Testis (tissue), 2 donors: ENCODE data around the gene KBTBD6.

ENCODE experiments used
- POLR2A ChIP-seq: fragments of 450-650 bp; IDR thresholded peaks from one replicate; pipeline ENCODE4 v1.6.1; 2017; ENCODE audit warnings: antibody characterized with exemption, mild to moderate bottlenecking, moderate library complexity
- TF ChIP-seq, protein P1 (sequence below), 3 experiments: fragments of 450-650 bp in 2 of 3; fragments of 200-600 bp in 1 of 3; sonication (generic) in 1 of 3; IDR thresholded peaks; one replicate each; pipeline ENCODE4 v1.5.1; 2016 to 2019; ENCODE audit warnings: antibody characterized with exemption in 3 of 3, mild to moderate bottlenecking in 2 of 3, moderate library complexity in 1 of 3

DNA sequence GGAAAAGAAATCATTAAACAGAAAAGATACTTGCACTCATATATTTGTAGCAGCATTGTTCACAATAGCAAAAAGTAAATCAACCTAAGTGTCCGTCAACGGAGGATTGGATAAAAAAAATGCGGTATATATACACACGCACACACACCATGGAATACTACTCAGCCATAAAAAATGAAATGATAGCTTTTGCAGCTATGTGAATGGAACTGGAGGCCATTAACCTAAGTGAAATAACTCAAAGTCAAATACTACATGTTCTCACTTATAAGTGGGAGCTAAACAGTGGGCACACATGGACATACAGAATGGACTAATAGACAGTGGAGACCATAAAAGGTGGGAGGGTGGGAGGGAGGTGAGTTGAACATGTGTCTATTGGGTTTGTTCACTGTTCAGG, 52.9 kb downstream of the KBTBD6 start:
- TF ChIP-seq POLR2A = no peak
- TF ChIP-seq, protein P1, sequence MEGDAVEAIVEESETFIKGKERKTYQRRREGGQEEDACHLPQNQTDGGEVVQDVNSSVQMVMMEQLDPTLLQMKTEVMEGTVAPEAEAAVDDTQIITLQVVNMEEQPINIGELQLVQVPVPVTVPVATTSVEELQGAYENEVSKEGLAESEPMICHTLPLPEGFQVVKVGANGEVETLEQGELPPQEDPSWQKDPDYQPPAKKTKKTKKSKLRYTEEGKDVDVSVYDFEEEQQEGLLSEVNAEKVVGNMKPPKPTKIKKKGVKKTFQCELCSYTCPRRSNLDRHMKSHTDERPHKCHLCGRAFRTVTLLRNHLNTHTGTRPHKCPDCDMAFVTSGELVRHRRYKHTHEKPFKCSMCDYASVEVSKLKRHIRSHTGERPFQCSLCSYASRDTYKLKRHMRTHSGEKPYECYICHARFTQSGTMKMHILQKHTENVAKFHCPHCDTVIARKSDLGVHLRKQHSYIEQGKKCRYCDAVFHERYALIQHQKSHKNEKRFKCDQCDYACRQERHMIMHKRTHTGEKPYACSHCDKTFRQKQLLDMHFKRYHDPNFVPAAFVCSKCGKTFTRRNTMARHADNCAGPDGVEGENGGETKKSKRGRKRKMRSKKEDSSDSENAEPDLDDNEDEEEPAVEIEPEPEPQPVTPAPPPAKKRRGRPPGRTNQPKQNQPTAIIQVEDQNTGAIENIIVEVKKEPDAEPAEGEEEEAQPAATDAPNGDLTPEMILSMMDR (IDR thresholded peaks at IDR 0.05) = no peak
